K562 (cell line): ENCODE results near the gene RAMAC. TPM values are rescaled to one million over a fixed set of nuclear protein-coding genes. Genes with fewer than 3 reads are reported as not detected.

Source experiments
- CBX1 ChIP-seq: sonication (generic); IDR thresholded peaks from 2 replicates; pipeline ENCODE4 v1.6.1; 2016; ENCODE audit warnings: antibody characterized with exemption, low read depth, mild to moderate bottlenecking
- CBX2 ChIP-seq: fragments of 200-600 bp; sonication (generic); IDR thresholded peaks from one replicate; pipeline ENCODE4 v1.6.1; 2012; ENCODE audit warnings: mild to moderate bottlenecking, low read length, inconsistent platforms; ENCODE audit not compliant: insufficient read depth, poor library complexity, severe bottlenecking
- E2F3 ChIP-seq: fragments of 250-450 bp; sonication (Bioruptor Pico); IDR thresholded peaks from 2 replicates; pipeline ENCODE4 v1.4.0; 2020; ENCODE audit warnings: mild to moderate bottlenecking
- E2F8 ChIP-seq: fragments of 450-650 bp; IDR thresholded peaks from 2 replicates; pipeline ENCODE4 v1.7.1; 2018; ENCODE audit warnings: mild to moderate bottlenecking, low read depth; ENCODE audit not compliant: partially characterized antibody
- GABPB2 ChIP-seq: fragments of 250-450 bp; sonication (Bioruptor Pico); conservative IDR thresholded peaks from 2 replicates; pipeline ENCODE4 v1.5.1; 2021; ENCODE audit warnings: mild to moderate bottlenecking
- GATAD2A ChIP-seq: fragments of 450-650 bp; IDR thresholded peaks from 2 replicates; pipeline ENCODE4 v1.6.1; 2017
- IFI16 ChIP-seq: fragments of 250-450 bp; sonication (Bioruptor Pico); IDR thresholded peaks from 2 replicates; pipeline ENCODE4 v2.1.2; 2022; ENCODE audit warnings: mild to moderate bottlenecking, inconsistent platforms
- KAT8 ChIP-seq: fragments of 450-650 bp; IDR thresholded peaks from 2 replicates; pipeline ENCODE4 v1.6.1; 2016; ENCODE audit warnings: low read depth, mild to moderate bottlenecking
- KLF16 ChIP-seq: IDR thresholded peaks from 2 replicates; pipeline ENCODE4 v1.6.1; 2016; ENCODE audit warnings: antibody characterized with exemption
- MEF2A ChIP-seq: IDR thresholded peaks from 2 replicates; pipeline ENCODE4 v1.6.1; 2011; ENCODE audit warnings: low read depth, mild to moderate bottlenecking, low read length, moderate library complexity; ENCODE audit not compliant: control insufficient read depth
- MTA3 ChIP-seq: fragments of 450-650 bp; formaldehyde crosslinking; IDR thresholded peaks from 2 replicates; pipeline ENCODE4 v1.6.1; 2017; ENCODE audit warnings: mild to moderate bottlenecking, borderline replicate concordance
- NR0B1 ChIP-seq: fragments of 450-650 bp; IDR thresholded peaks from one replicate; pipeline ENCODE4 v1.6.1; 2018; ENCODE audit warnings: mild to moderate bottlenecking, moderate library complexity; ENCODE audit not compliant: partially characterized antibody
- PHF20 ChIP-seq: fragments of 450-650 bp; IDR thresholded peaks from 2 replicates; pipeline ENCODE4 v1.6.1; 2018; ENCODE audit not compliant: partially characterized antibody
- TAF9B ChIP-seq: fragments of 450-650 bp; IDR thresholded peaks from 2 replicates; pipeline ENCODE4 v1.6.1; 2018; ENCODE audit warnings: mild to moderate bottlenecking; ENCODE audit not compliant: partially characterized antibody
- TEAD1 ChIP-seq, 2 experiments: fragments of 450-650 bp in 1 of 2; sonication (generic) in 1 of 2; formaldehyde crosslinking; IDR thresholded peaks; 2 replicates each; pipeline versions ENCODE4 v1.4.0 to v1.8.0; 2020 to 2022; ENCODE audit warnings: mild to moderate bottlenecking in 2 of 2, missing genetic modification reagents in 1 of 2
- THAP12 ChIP-seq: fragments of 250-450 bp; sonication (Bioruptor Pico); IDR thresholded peaks from 2 replicates; pipeline ENCODE4 v1.9.0; 2021; ENCODE audit warnings: mild to moderate bottlenecking, inconsistent platforms
- ZNF778 ChIP-seq: fragments of 450-650 bp; formaldehyde crosslinking; IDR thresholded peaks from 2 replicates; pipeline ENCODE4 v1.4.0; 2020; ENCODE audit warnings: mild to moderate bottlenecking, moderate library complexity
- polyA plus RNA-seq, 8 experiments: library from polyadenylated mRNA; depleted of rRNA in 4 of 8; stranded (reverse) in 5 of 8; unstranded in 3 of 8; fragments of >200 nt; fragmentation: Nextera tagmentation in 2 of 8; fragmentation: Illumina TruSeq in 1 of 8; extraction: Ambion mirVana in 2 of 8; extraction: Trizol in 1 of 8; gene quantifications; 2 replicates each; pipeline versions ENCODE4 v1.2.1 to v1.2.3, GENCODE V29; 2011 to 2014; ENCODE audit warnings: inconsistent platforms in 1 of 8, missing spikeins in 1 of 8
- total RNA-seq, 7 experiments: library from RNA; depleted of rRNA in 6 of 7; stranded (reverse); fragments of >200 nt in 6 of 7; fragmentation: Illumina TruSeq in 2 of 7; extraction: Trizol in 2 of 7; gene quantifications; 2 replicates each; pipeline versions ENCODE4 v1.2.1 to v1.2.3, GENCODE V29; 2011 to 2021; ENCODE audit warnings: low replicate concordance in 1 of 7

Gene RAMAC
- total and polyA plus RNA-seq, 9 of the 15 experiments (the other 6 are each of a cell fraction or from before 2014, with no cell fraction given): 26.9 to 108 (median 38.4) TPM

GRCh38 chr15:83011271-83012075, 25.5 kb downstream of the RAMAC start, which contains the start of gene C15orf40 (continued):
- peak; percentile 77 for TF ChIP-seq MTA3
- 0 out of 2 replicates have a peak, but pooled peaks have one; percentile 14 for TF ChIP-seq KLF16
- no peak for TF ChIP-seq GABPB2 (CRISPR knock-in tag)
- TF ChIP-seq E2F3 (CRISPR knock-in tag): no peak
- TF ChIP-seq TAF9B: peak; percentile 85
- no peak for TF ChIP-seq ZNF778 (CRISPR knock-in tag)
- TF ChIP-seq KAT8: no peak
- 0 out of 2 replicates have a peak, but pooled peaks have one; percentile 16 for TF ChIP-seq MEF2A
- TF ChIP-seq THAP12 (CRISPR knock-in tag): peak; percentile 98
- no peak for TF ChIP-seq PHF20
- TF ChIP-seq NR0B1: no peak
- no peak for TF ChIP-seq IFI16 (CRISPR knock-in tag)
- peak; percentile 64 for TF ChIP-seq E2F8
- peak; percentile 30; the same call in 1 of the 2 replicates for TF ChIP-seq GATAD2A
- 0 out of 2 replicates have a peak, but pooled peaks have one; percentile 43 for TF ChIP-seq CBX1
- peak in 1 of 2 experiments; percentile 59; a peak in 1 of 4 replicates for TF ChIP-seq TEAD1 (CRISPR knock-in tag; IDR thresholded peaks at IDR 0.05)
- no peak for TF ChIP-seq CBX2
